ENCODE measurements around the gene NEGR1.

NEGR1 gene

GRCh38 chr1:71640116-71640515 lies 642.2 kb downstream of the NEGR1 start:
- no peak overlapping the region for H3K4me2 ChIP-seq (ENCODE audit: low read length)
- no peak overlapping the region for H2AFZ ChIP-seq (ENCODE audit: low read depth, low read length)
- H3K4me3 ChIP-seq (ENCODE audit: low read length) = no peak overlapping the region
- H3K27ac ChIP-seq (ENCODE audit: low read length) = no peak overlapping the region
- H3K36me3 ChIP-seq (replicated peaks; ENCODE audit: low read depth, low read length) = no peaks in the 10 kb centered on the region
- H3K4me1 ChIP-seq (ENCODE audit: low read length) = no peaks in the 10 kb centered on the region
- H3K9ac ChIP-seq (ENCODE audit: low read length) = no peak overlapping the region
- no peaks in the 10 kb centered on the region for H3K9me3 ChIP-seq (ENCODE audit: insufficient read depth, low read length)
- no peak for TF ChIP-seq EZH2phosphoT487 (IDR thresholded peaks at IDR 0.05; ENCODE audit: low read depth)
- TF ChIP-seq CTCF (IDR thresholded peaks at IDR 0.05; ENCODE audit: low read depth, low read length) = no peak
- no peaks in the 10 kb centered on the region for H3K79me2 ChIP-seq (ENCODE audit: low read length)
- H4K20me1 ChIP-seq (ENCODE audit: insufficient read depth, low read length) = no peaks in the 10 kb centered on the region
- H3K27me3 ChIP-seq (ENCODE audit: low read depth, low read length) = no peaks in the 10 kb centered on the region

- no peak overlapping the region for H3K27ac ChIP-seq (ENCODE audit: low read length)
- H3K27me3 ChIP-seq (ENCODE audit: low read depth, low read length) = no peaks in the 10 kb centered on the region
- no peak overlapping the region for H2AFZ ChIP-seq (ENCODE audit: low read depth, low read length)
- no peaks in the 10 kb centered on the region for H3K9me3 ChIP-seq (ENCODE audit: insufficient read depth, low read length)
- no peak overlapping the region for H3K4me3 ChIP-seq (ENCODE audit: low read length)
- H4K20me1 ChIP-seq (ENCODE audit: insufficient read depth, low read length) = no peaks in the 10 kb centered on the region
- no peaks in the 10 kb centered on the region for H3K36me3 ChIP-seq (replicated peaks; ENCODE audit: low read depth, low read length)
- H3K4me1 ChIP-seq (ENCODE audit: low read length) = no peaks in the 10 kb centered on the region
- no peaks in the 10 kb centered on the region for H3K79me2 ChIP-seq (ENCODE audit: low read length)
- no peak overlapping the region for H3K4me2 ChIP-seq (ENCODE audit: low read length)
- TF ChIP-seq EZH2phosphoT487 (IDR thresholded peaks at IDR 0.05; ENCODE audit: low read depth) (no peak), CTCF (IDR thresholded peaks at IDR 0.05; ENCODE audit: low read depth, low read length) (no peak)
- H3K9ac ChIP-seq (ENCODE audit: low read length) = no peak overlapping the region
Observed at GRCh38 chr1:71638081-71638766, 644.1 kb downstream of the NEGR1 start.

- H3K9me3 ChIP-seq (ENCODE audit: insufficient read depth, low read length) = no peaks in the 10 kb centered on the region
- H3K36me3 ChIP-seq (replicated peaks; ENCODE audit: low read depth, low read length) = no peaks in the 10 kb centered on the region
- no peak overlapping the region for H3K9ac ChIP-seq (ENCODE audit: low read length)
- no peaks in the 10 kb centered on the region for H4K20me1 ChIP-seq (ENCODE audit: insufficient read depth, low read length)
- no peaks in the 10 kb centered on the region for H3K4me1 ChIP-seq (ENCODE audit: low read length)
- no peak overlapping the region for H2AFZ ChIP-seq (ENCODE audit: low read depth, low read length)
- TF ChIP-seq EZH2phosphoT487 (IDR thresholded peaks at IDR 0.05; ENCODE audit: low read depth) (no peak), CTCF (IDR thresholded peaks at IDR 0.05; ENCODE audit: low read depth, low read length) (no peak)
- H3K27me3 ChIP-seq (ENCODE audit: low read depth, low read length) = no peaks in the 10 kb centered on the region
- H3K4me3 ChIP-seq (ENCODE audit: low read length) = no peak overlapping the region
- no peak overlapping the region for H3K4me2 ChIP-seq (ENCODE audit: low read length)
- H3K27ac ChIP-seq (ENCODE audit: low read length) = no peak overlapping the region
- H3K79me2 ChIP-seq (ENCODE audit: low read length) = no peaks in the 10 kb centered on the region
Observed at GRCh38 chr1:71635568-71635967, 646.8 kb downstream of the NEGR1 start.

GRCh38 chr1:71634159-71634558 lies 648.2 kb downstream of the NEGR1 start:
- H3K27ac ChIP-seq (ENCODE audit: low read length) = no peak overlapping the region
- H3K27me3 ChIP-seq (ENCODE audit: low read depth, low read length) = no peaks in the 10 kb centered on the region
- no peaks in the 10 kb centered on the region for H3K36me3 ChIP-seq (replicated peaks; ENCODE audit: low read depth, low read length)
- no peaks in the 10 kb centered on the region for H3K9me3 ChIP-seq (ENCODE audit: insufficient read depth, low read length)
- no peak overlapping the region for H3K4me2 ChIP-seq (ENCODE audit: low read length)
- H3K9ac ChIP-seq (ENCODE audit: low read length) = no peak overlapping the region
- no peaks in the 10 kb centered on the region for H3K79me2 ChIP-seq (ENCODE audit: low read length)
- TF ChIP-seq EZH2phosphoT487 (IDR thresholded peaks at IDR 0.05; ENCODE audit: low read depth) (no peak), CTCF (IDR thresholded peaks at IDR 0.05; ENCODE audit: low read depth, low read length) (no peak)
- H2AFZ ChIP-seq (ENCODE audit: low read depth, low read length) = no peak overlapping the region
- no peaks in the 10 kb centered on the region for H3K4me1 ChIP-seq (ENCODE audit: low read length)
- no peaks in the 10 kb centered on the region for H4K20me1 ChIP-seq (ENCODE audit: insufficient read depth, low read length)
- H3K4me3 ChIP-seq (ENCODE audit: low read length) = no peak overlapping the region
